ENCODE measurements around the gene TMPRSS11F.

The TMPRSS11F gene

DNA sequence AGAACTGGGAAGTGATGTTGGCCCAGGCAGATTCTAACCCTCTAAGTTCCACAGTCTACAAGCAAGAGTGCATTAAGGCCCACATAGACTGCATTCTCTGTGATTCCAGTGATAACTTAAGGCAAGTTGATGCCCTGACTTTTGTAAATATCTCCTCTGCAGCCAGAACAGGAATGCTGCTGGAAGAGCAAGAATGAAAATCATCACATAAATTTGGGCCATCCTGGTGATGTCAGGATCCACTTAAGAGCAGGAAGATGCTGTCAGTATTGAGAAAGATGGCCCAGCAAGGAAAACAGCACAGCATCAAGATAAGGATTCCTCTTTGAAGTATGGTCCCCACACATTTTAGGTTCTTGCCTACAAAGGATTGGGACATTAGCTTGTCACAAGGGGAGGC lies 52.4 kb downstream of the TMPRSS11F start:
- no peak for DNase-seq

DNA sequence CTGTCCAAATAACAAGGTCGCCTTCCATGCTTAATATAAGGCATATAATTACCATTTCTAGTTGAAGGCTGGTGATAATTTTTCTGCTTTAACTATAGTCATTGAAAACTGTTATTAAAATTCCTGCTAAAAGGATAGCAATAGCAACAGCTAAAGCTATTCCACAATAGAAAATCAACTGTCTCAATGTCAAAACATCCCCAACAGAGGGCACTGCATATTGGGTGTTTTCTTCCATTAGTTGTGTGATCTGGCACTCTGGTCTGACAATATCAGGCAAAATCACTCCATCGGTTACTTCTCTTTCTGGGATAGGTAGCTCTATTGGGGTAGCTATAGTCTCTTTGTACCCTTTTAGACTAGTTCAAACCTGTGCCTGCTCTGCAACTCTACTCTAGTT lies 53.5 kb downstream of the TMPRSS11F start:
- no peak for DNase-seq

DNA sequence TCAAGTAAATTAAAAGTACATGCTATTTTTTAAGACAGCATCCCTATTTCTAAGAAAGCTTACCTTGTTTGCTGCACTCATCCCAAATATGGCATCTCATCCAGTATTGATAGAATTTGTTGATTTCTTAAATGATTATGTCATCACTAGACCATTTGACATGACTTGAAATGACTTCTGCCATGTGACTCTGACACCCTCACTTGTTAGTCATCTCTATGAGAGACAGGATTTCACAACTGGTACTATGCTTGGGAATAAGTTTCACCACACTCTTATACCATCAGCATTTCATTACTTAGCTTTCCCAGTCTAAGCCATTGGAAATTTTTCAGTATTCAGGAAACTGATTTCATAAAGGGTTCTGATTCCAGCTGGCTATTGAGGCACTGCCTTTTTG lies 55.3 kb downstream of the TMPRSS11F start:
- DNase-seq = peak; percentile 25 to 26

DNA sequence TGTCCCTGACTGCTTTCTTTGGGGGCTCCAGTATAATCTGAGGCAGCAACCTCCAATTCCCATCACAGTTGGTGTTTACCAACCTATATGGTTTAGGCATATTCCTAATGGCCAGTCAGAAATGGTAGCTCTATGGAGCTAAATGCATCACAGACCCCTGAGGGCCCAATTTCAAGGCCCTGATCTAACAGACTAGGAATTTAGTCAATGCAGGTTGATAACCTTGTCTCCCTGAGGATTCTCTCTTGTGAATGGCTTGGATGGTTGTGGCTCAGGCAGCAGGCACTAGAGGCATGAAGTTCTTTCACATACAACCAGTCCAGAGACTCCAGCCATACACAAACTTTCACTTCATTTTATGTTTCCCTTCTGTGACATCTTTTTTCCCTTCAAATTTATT lies 59.4 kb downstream of the TMPRSS11F start:
- DNase-seq = no peak

DNA sequence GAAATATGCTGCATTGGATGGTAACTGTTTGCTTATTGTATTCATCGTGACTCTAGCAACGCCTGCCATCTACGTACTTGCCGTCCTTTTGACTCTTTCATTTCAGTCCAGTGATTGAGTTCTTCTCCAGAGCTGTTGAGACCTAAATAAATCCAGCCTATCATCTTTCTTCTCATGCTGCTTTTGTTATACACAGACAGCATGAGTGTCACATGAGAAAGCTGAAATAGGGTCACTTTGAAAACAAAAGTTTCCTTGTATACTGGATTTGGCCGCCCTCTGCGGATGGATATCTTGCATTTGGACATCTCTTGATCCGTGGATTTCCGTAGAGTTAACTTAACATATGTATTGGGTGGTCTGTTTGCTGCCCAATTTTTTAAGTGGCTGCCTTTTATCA lies 67.2 kb downstream of the TMPRSS11F start:
- no peak for DNase-seq

DNA sequence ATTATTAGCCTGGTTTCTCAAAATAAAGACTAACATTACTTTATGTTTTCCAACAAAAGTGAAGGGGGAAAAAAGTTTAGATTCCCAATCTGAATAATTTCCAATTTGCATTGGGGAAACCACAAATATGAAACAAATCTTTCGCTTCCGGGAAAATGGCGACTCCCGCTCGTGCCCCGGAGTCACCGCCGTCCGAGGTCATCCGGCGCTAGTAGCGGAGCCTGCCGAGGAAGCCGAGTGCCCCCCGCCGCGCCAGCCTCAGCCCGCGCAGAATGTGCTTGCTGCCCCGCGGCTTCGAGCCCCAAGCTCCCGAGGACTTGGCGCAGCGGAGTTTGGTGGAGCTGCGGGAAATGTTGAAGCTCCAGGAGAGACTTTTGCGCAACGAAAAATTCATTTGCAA lies 91.4 kb downstream of the TMPRSS11F start:
- no peak for DNase-seq

DNA sequence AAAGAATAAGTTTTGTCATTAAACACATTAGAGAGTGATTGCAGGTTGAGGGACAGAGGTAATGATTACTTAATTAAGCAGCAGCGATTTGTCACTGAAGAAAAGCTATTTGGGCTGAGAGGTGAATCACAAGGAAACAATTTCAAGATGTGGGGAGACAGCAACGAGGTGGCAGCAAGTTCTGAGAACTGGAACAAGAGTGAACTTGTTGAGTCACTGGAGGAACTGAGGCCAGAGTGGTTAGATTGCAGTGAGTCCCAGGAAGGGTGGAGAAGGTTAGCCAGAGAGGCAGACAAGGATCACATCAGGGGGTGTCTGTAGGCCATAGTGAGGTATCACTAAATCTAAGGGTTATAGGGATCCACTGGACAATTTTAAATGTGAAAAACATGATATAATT lies 108.5 kb downstream of the TMPRSS11F start:
- no peak for DNase-seq

DNA sequence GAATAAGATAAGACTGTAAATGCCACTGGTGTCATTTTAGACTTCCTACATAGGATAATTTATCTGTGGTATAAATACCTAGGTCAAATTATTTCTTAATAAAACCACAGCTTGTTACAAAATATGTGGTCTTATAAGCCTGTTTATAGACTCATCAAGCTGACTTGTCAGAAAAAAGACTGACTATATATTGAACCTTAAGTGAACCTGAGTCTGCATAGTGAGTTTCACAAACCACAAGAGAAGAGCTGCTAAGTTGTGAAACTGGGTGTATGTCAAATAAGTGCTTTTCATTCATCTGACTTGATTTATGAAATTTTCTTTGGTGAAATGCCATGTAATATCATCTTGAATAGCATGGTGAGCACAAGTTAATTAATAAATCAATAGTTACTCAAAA lies 118.0 kb downstream of the TMPRSS11F start:
- DNase-seq = no peak

Data from inflammatory macrophage (primary cell).